HepG2 (cell line): ENCODE measurements around the gene EFNA3. TPM values are rescaled to one million over a fixed set of nuclear protein-coding genes. Genes with fewer than 3 reads are reported as not detected.

ENCODE experiments used
- AGO1 ChIP-seq: fragments of 200-400 bp; formaldehyde crosslinking; IDR thresholded peaks from 2 replicates; pipeline ENCODE4 v1.6.1; 2017; ENCODE audit warnings: mild to moderate bottlenecking, low read depth, low read length, moderate library complexity; ENCODE audit not compliant: poor library complexity, severe bottlenecking
- ATRX ChIP-seq: sonication (generic); formaldehyde crosslinking; IDR thresholded peaks from 2 replicates; pipeline ENCODE4 v1.4.0; 2020; ENCODE audit warnings: missing genetic modification reagents, borderline replicate concordance
- DZIP1 ChIP-seq: sonication (generic); formaldehyde crosslinking; IDR thresholded peaks from 2 replicates; pipeline ENCODE4 v1.5.0; 2020; ENCODE audit warnings: mild to moderate bottlenecking, missing genetic modification reagents
- FOXJ3 ChIP-seq: sonication (generic); formaldehyde crosslinking; IDR thresholded peaks from 2 replicates; pipeline ENCODE4 v1.4.0; 2020; ENCODE audit warnings: missing genetic modification reagents, mild to moderate bottlenecking, borderline replicate concordance
- HNRNPK ChIP-seq: fragments of 200-400 bp; formaldehyde crosslinking; IDR thresholded peaks from 2 replicates; pipeline ENCODE4 v1.6.1; 2018; ENCODE audit warnings: low read length, low read depth, moderate library complexity, mild to moderate bottlenecking; ENCODE audit not compliant: poor library complexity, severe bottlenecking
- IRX3 ChIP-seq: sonication (generic); formaldehyde crosslinking; IDR thresholded peaks from 2 replicates; pipeline ENCODE4 v1.8.1; 2023; ENCODE audit warnings: mild to moderate bottlenecking, low read depth, missing genetic modification reagents, borderline replicate concordance
- KLF6 ChIP-seq: IDR thresholded peaks from 2 replicates; pipeline ENCODE4 v1.8.0; 2016; ENCODE audit warnings: missing biosample characterization, missing genetic modification reagents
- MAFF ChIP-seq: IDR thresholded peaks from 2 replicates; pipeline ENCODE4 v1.6.1; 2011; ENCODE audit warnings: low read depth, low read length, improper control_type of control experiment
- MXD4 ChIP-seq: IDR thresholded peaks from 2 replicates; pipeline ENCODE4 v1.6.1; 2016; ENCODE audit warnings: mild to moderate bottlenecking, missing biosample characterization, missing genetic modification reagents
- POLR2AphosphoS2 ChIP-seq: IDR thresholded peaks from 2 replicates; pipeline ENCODE4 v1.6.1; 2011; ENCODE audit warnings: low read depth, low read length, improper control_type of control experiment
- TFDP1 ChIP-seq: IDR thresholded peaks from 2 replicates; pipeline ENCODE4 v1.6.1; 2016; ENCODE audit warnings: missing compliant biosample characterization, missing genetic modification reagents, borderline replicate concordance
- TFDP2 ChIP-seq: sonication (generic); formaldehyde crosslinking; IDR thresholded peaks from 2 replicates; pipeline ENCODE4 v1.4.0; 2020; ENCODE audit warnings: missing genetic modification reagents
- ZC3H4 ChIP-seq: sonication (generic); formaldehyde crosslinking; IDR thresholded peaks from 2 replicates; pipeline ENCODE4 v1.4.0; 2020; ENCODE audit warnings: missing genetic modification reagents, borderline replicate concordance
- ZMAT3 ChIP-seq: sonication (generic); formaldehyde crosslinking; conservative IDR thresholded peaks from 2 replicates; pipeline ENCODE4 v1.7.0; 2021; ENCODE audit warnings: missing genetic modification reagents
- ZNF235 ChIP-seq: sonication (generic); formaldehyde crosslinking; IDR thresholded peaks from 2 replicates; pipeline ENCODE4 v1.8.1; 2023; ENCODE audit warnings: mild to moderate bottlenecking, missing genetic modification reagents, borderline replicate concordance
- ZNF790 ChIP-seq: sonication (generic); formaldehyde crosslinking; IDR thresholded peaks from 2 replicates; pipeline ENCODE4 v1.8.0; 2022; ENCODE audit warnings: missing genetic modification reagents, mild to moderate bottlenecking, borderline replicate concordance
- polyA plus RNA-seq, 8 experiments: library from polyadenylated mRNA; depleted of rRNA in 3 of 8; stranded (reverse) in 7 of 8; unstranded in 1 of 8; fragments of >200 nt; fragmentation: Illumina TruSeq in 4 of 8; extraction: Trizol in 4 of 8; gene quantifications; 2 replicates each; pipeline versions ENCODE4 v1.2.1 to v1.2.3, GENCODE V29; 2011 to 2016; ENCODE audit warnings: low read depth in 4 of 8, missing spikeins in 1 of 8, mixed read lengths in 1 of 8; ENCODE audit not compliant: insufficient read depth in 1 of 8
- total RNA-seq, 5 experiments: library from RNA; depleted of rRNA; stranded (reverse); fragments of >200 nt; fragmentation: Illumina TruSeq; extraction: Trizol; gene quantifications; 2 replicates each; pipeline ENCODE4 v1.2.3, GENCODE V29; 2016; ENCODE audit warnings: low read depth in 1 of 5
- TF ChIP-seq, protein P1 (sequence below): sonication (generic); formaldehyde crosslinking; IDR thresholded peaks from 2 replicates; pipeline ENCODE4 v1.9.0; 2022; ENCODE audit warnings: low read depth, missing genetic modification reagents
- TF ChIP-seq, protein P2 (sequence below): sonication (generic); formaldehyde crosslinking; IDR thresholded peaks from 2 replicates; pipeline ENCODE4 v1.4.0; 2020; ENCODE audit warnings: missing genetic modification reagents, mild to moderate bottlenecking, borderline replicate concordance

Gene EFNA3
- total and polyA plus RNA-seq, 2 of the 13 experiments (the other 11 are each of a cell fraction or from before 2014, with no cell fraction given) = 1.0 to 5.7 TPM

GRCh38 chr1:155084722-155085503 is 6.3 kb downstream of the EFNA3 start (continued):
- TF ChIP-seq, protein P1, sequence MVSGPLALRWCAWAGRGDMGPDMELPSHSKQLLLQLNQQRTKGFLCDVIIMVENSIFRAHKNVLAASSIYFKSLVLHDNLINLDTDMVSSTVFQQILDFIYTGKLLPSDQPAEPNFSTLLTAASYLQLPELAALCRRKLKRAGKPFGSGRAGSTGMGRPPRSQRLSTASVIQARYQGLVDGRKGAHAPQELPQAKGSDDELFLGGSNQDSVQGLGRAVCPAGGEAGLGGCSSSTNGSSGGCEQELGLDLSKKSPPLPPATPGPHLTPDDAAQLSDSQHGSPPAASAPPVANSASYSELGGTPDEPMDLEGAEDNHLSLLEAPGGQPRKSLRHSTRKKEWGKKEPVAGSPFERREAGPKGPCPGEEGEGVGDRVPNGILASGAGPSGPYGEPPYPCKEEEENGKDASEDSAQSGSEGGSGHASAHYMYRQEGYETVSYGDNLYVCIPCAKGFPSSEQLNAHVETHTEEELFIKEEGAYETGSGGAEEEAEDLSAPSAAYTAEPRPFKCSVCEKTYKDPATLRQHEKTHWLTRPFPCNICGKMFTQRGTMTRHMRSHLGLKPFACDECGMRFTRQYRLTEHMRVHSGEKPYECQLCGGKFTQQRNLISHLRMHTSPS (CRISPR knock-in tag) = peak; percentile 10; the same call in 1 of the 2 replicates
- no peak for TF ChIP-seq DZIP1 (CRISPR knock-in tag)
- TF ChIP-seq ZNF235 (CRISPR knock-in tag) = no peak
- peak; percentile 64 for TF ChIP-seq TFDP2 (CRISPR knock-in tag)
- TF ChIP-seq, protein P2, sequence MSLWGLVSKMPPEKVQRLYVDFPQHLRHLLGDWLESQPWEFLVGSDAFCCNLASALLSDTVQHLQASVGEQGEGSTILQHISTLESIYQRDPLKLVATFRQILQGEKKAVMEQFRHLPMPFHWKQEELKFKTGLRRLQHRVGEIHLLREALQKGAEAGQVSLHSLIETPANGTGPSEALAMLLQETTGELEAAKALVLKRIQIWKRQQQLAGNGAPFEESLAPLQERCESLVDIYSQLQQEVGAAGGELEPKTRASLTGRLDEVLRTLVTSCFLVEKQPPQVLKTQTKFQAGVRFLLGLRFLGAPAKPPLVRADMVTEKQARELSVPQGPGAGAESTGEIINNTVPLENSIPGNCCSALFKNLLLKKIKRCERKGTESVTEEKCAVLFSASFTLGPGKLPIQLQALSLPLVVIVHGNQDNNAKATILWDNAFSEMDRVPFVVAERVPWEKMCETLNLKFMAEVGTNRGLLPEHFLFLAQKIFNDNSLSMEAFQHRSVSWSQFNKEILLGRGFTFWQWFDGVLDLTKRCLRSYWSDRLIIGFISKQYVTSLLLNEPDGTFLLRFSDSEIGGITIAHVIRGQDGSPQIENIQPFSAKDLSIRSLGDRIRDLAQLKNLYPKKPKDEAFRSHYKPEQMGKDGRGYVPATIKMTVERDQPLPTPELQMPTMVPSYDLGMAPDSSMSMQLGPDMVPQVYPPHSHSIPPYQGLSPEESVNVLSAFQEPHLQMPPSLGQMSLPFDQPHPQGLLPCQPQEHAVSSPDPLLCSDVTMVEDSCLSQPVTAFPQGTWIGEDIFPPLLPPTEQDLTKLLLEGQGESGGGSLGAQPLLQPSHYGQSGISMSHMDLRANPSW (CRISPR knock-in tag) = 0 out of 2 replicates have a peak, but pooled peaks have one; percentile 30
- TF ChIP-seq ZMAT3 (CRISPR knock-in tag) = peak; percentile 61; the same call in 1 of the 2 replicates
- no peak for TF ChIP-seq AGO1
- peak; percentile 41; the same call in 1 of the 2 replicates for TF ChIP-seq KLF6 (CRISPR knock-in tag)
- no peak for TF ChIP-seq MXD4 (CRISPR knock-in tag)
- no peak for TF ChIP-seq IRX3 (CRISPR knock-in tag)
- no peak for TF ChIP-seq ATRX (CRISPR knock-in tag)
- peak; percentile 63; the same call in 1 of the 2 replicates for TF ChIP-seq ZNF790 (CRISPR knock-in tag)
- no peak for TF ChIP-seq HNRNPK
- no peak for TF ChIP-seq FOXJ3 (CRISPR knock-in tag)
- peak; percentile 43; the same call in 1 of the 2 replicates for TF ChIP-seq TFDP1 (CRISPR knock-in tag)
- TF ChIP-seq MAFF = no peak
- TF ChIP-seq ZC3H4 (CRISPR knock-in tag) = no peak
- TF ChIP-seq POLR2AphosphoS2 = no peak
